ENCODE measurements around the gene BRD8.
"Not testable (repeated sequence)": the region's sequence is repeated elsewhere in the genome, so short reads cannot be mapped to it uniquely, and the experiment has no call there.

BRD8 gene

GRCh38 chr5:138159666-138160065 lies 18.8 kb downstream of the BRD8 start:
- DNase-seq (ENCODE audit: low read depth in 1 of 2, low spot score in 1 of 2), result no peak

- no peak for DNase-seq (ENCODE audit: low read depth in 1 of 2, low spot score in 1 of 2)
These were observed 20.8 kb downstream of the BRD8 start for GRCh38 chr5:138157626-138158025.

GRCh38 chr5:138155977-138156376 lies 22.5 kb downstream of the BRD8 start:
- not testable (repeated sequence) for DNase-seq (ENCODE audit: low read depth in 1 of 2, low spot score in 1 of 2)

- DNase-seq (ENCODE audit: low read depth in 1 of 2, low spot score in 1 of 2), result no peak
These were observed 28.9 kb downstream of the BRD8 start for GRCh38 chr5:138149530-138149929.

- DNase-seq (ENCODE audit: low read depth in 1 of 2, low spot score in 1 of 2), result no peak
These were observed 29.6 kb downstream of the BRD8 start for GRCh38 chr5:138148811-138149210.

GRCh38 chr5:138143578-138143977 lies 34.9 kb downstream of the BRD8 start:
- DNase-seq (ENCODE audit: low read depth in 1 of 2, low spot score in 1 of 2), result not testable (repeated sequence)

GRCh38 chr5:138141734-138142133 lies 36.7 kb downstream of the BRD8 start:
- no peak for DNase-seq (ENCODE audit: low read depth in 1 of 2, low spot score in 1 of 2)

- DNase-seq (ENCODE audit: low read depth in 1 of 2, low spot score in 1 of 2), result no peak
These were observed 38.2 kb downstream of the BRD8 start for GRCh38 chr5:138140268-138140667.

- no peak for DNase-seq (ENCODE audit: low read depth in 1 of 2, low spot score in 1 of 2)
These were observed 38.7 kb downstream of the BRD8 start for GRCh38 chr5:138139781-138140090.

- no peak for DNase-seq (ENCODE audit: low read depth in 1 of 2, low spot score in 1 of 2)
These were observed 39.3 kb downstream of the BRD8 start, which contains the start of gene NME5 for GRCh38 chr5:138138949-138139780. Gene NME5 (minus strand): TSS chr5:138139428. CDS start chr5:138138780, 648 bp downstream.

GRCh38 chr5:138132543-138132942 lies 45.9 kb downstream of the BRD8 start:
- no peak for DNase-seq (ENCODE audit: low read depth in 1 of 2, low spot score in 1 of 2)

GRCh38 chr5:138129347-138129746 lies 49.1 kb downstream of the BRD8 start:
- DNase-seq (ENCODE audit: low read depth in 1 of 2, low spot score in 1 of 2), result no peak

- DNase-seq (ENCODE audit: low read depth in 1 of 2, low spot score in 1 of 2), result no peak
These were observed 50.1 kb downstream of the BRD8 start for GRCh38 chr5:138128334-138128733.

GRCh38 chr5:138115254-138115653 lies 63.2 kb downstream of the BRD8 start:
- no peak for DNase-seq (ENCODE audit: low read depth in 1 of 2, low spot score in 1 of 2)

GRCh38 chr5:138111937-138112336 lies 66.5 kb downstream of the BRD8 start:
- DNase-seq (ENCODE audit: low read depth in 1 of 2, low spot score in 1 of 2), result no peak

GRCh38 chr5:138111181-138111580 lies 67.2 kb downstream of the BRD8 start:
- no peak for DNase-seq (ENCODE audit: low read depth in 1 of 2, low spot score in 1 of 2)

- DNase-seq (ENCODE audit: low read depth in 1 of 2, low spot score in 1 of 2), result no peak
These were observed 68.0 kb downstream of the BRD8 start for GRCh38 chr5:138110266-138110963.

- no peak for DNase-seq (ENCODE audit: low read depth in 1 of 2, low spot score in 1 of 2)
These were observed 68.8 kb downstream of the BRD8 start for GRCh38 chr5:138109463-138110265.

- DNase-seq (ENCODE audit: low read depth in 1 of 2, low spot score in 1 of 2), result no peak
These were observed 71.2 kb downstream of the BRD8 start for GRCh38 chr5:138107213-138107612.

- no peak for DNase-seq (ENCODE audit: low read depth in 1 of 2, low spot score in 1 of 2)
These were observed 72.7 kb downstream of the BRD8 start for GRCh38 chr5:138105709-138106108.

GRCh38 chr5:138103319-138103637 lies 75.2 kb downstream of the BRD8 start:
- DNase-seq (ENCODE audit: low read depth in 1 of 2, low spot score in 1 of 2), result no peak
